Liver (tissue), 9 donors: ENCODE results near the gene MAPT. TPM values are rescaled to one million over a fixed set of nuclear protein-coding genes. Genes with fewer than 3 reads are reported as not detected.

Experiments
- DNase-seq: peaks from one replicate; pipeline ENCODE4 v3.0.0-alpha.2; 2017; ENCODE audit warnings: low spot score
- H3K27ac ChIP-seq, 2 donors: one replicate each; pipeline ENCODE4 v1.7.0; 2013; ENCODE audit warnings: inconsistent platforms in 2 of 2, low read length in 2 of 2, control low read depth in 1 of 2, low read depth in 1 of 2, mild to moderate bottlenecking in 1 of 2
- H3K27me3 ChIP-seq, 4 donors: one replicate each; pipeline versions ENCODE4 v1.6.1 to v1.7.0; 2013; ENCODE audit warnings: low read length in 3 of 4, inconsistent platforms in 1 of 4, mild to moderate bottlenecking in 1 of 4, moderate library complexity in 1 of 4; ENCODE audit not compliant: control insufficient read depth in 4 of 4, insufficient read depth in 4 of 4
- H3K36me3 ChIP-seq, 4 donors: one replicate each; pipeline versions ENCODE4 v1.6.1 to v1.7.0; 2013; ENCODE audit warnings: low read length in 3 of 4, mild to moderate bottlenecking in 3 of 4, low read depth in 1 of 4, moderate library complexity in 1 of 4; ENCODE audit not compliant: control insufficient read depth in 4 of 4, insufficient read depth in 3 of 4
- H3K4me1 ChIP-seq, 4 donors: one replicate each; pipeline versions ENCODE4 v1.6.1 to v1.7.0; 2013; ENCODE audit warnings: low read length in 3 of 4, mild to moderate bottlenecking in 3 of 4, moderate library complexity in 1 of 4; ENCODE audit not compliant: control insufficient read depth in 4 of 4, insufficient read depth in 4 of 4
- H3K4me3 ChIP-seq, 3 donors: one replicate each; pipeline versions ENCODE4 v1.6.1 to v1.7.0; 2013; ENCODE audit warnings: low read length in 3 of 3, control low read depth in 1 of 3, low read depth in 1 of 3, mild to moderate bottlenecking in 1 of 3
- H3K9ac ChIP-seq, 2 donors: one replicate each; pipeline ENCODE4 v1.7.0; 2013; ENCODE audit warnings: low read length in 2 of 2, mild to moderate bottlenecking in 2 of 2, moderate library complexity in 2 of 2, control low read depth in 1 of 2, low read depth in 1 of 2
- H3K9me3 ChIP-seq, 4 donors: one replicate each; pipeline versions ENCODE4 v1.6.1 to v1.7.0; 2013; ENCODE audit warnings: low read length in 3 of 4; ENCODE audit not compliant: control insufficient read depth in 4 of 4
- EGR1 ChIP-seq, 2 donors: IDR thresholded peaks; 2 replicates each; pipeline ENCODE4 v1.6.1; 2016 to 2018; ENCODE audit warnings: antibody characterized with exemption in 2 of 2, low read depth in 2 of 2
- FOXA1 ChIP-seq: IDR thresholded peaks from 2 replicates; pipeline ENCODE4 v1.6.1; 2016; ENCODE audit warnings: antibody characterized with exemption
- FOXA2 ChIP-seq: IDR thresholded peaks from 2 replicates; pipeline ENCODE4 v1.6.1; 2016; ENCODE audit warnings: antibody characterized with exemption
- GABPA ChIP-seq, 2 donors: IDR thresholded peaks in 1 of 2; conservative IDR thresholded peaks in 1 of 2; 2 replicates each; pipeline ENCODE4 v1.6.1; 2016; ENCODE audit warnings: antibody characterized with exemption in 2 of 2, mild to moderate bottlenecking in 1 of 2, moderate library complexity in 1 of 2
- HNF4A ChIP-seq, 2 donors: conservative IDR thresholded peaks; 2 replicates each; pipeline ENCODE4 v1.6.1; 2016; ENCODE audit warnings: antibody characterized with exemption in 2 of 2, mild to moderate bottlenecking in 2 of 2
- HNF4G ChIP-seq: IDR thresholded peaks from 2 replicates; pipeline ENCODE4 v1.6.1; 2016; ENCODE audit warnings: antibody characterized with exemption
- JUND ChIP-seq, 2 donors: IDR thresholded peaks; 2 replicates each; pipeline ENCODE4 v1.6.1; 2016; ENCODE audit warnings: antibody characterized with exemption in 2 of 2
- NR2F2 ChIP-seq: IDR thresholded peaks from 2 replicates; pipeline ENCODE4 v1.6.1; 2016; ENCODE audit warnings: antibody characterized with exemption
- RAD21 ChIP-seq, 2 donors: IDR thresholded peaks; 2 replicates each; pipeline ENCODE4 v1.6.1; 2016; ENCODE audit warnings: antibody characterized with exemption in 2 of 2, mild to moderate bottlenecking in 2 of 2
- RXRA ChIP-seq, 2 donors: IDR thresholded peaks; 2 replicates each; pipeline ENCODE4 v1.6.1; 2017 to 2018; ENCODE audit warnings: antibody characterized with exemption in 2 of 2, mild to moderate bottlenecking in 1 of 2
- SP1 ChIP-seq: IDR thresholded peaks from 2 replicates; pipeline ENCODE4 v1.6.1; 2018; ENCODE audit warnings: antibody characterized with exemption, mild to moderate bottlenecking
- TAF1 ChIP-seq: conservative IDR thresholded peaks from 2 replicates; pipeline ENCODE4 v1.6.1; 2016; ENCODE audit warnings: antibody characterized with exemption, mild to moderate bottlenecking
- YY1 ChIP-seq: IDR thresholded peaks from 2 replicates; pipeline ENCODE4 v1.6.1; 2016; ENCODE audit warnings: antibody characterized with exemption, mild to moderate bottlenecking
- WGBS: extraction: QIAGEN DNeasy Blood & Tissue Kit; methylation state at CpG from one replicate; pipeline ENCODE4 v1.1.7; 2013; 5-methylcytosine and 5-hydroxymethylcytosine counted together
- polyA plus RNA-seq, 2 donors: library from polyadenylated mRNA; stranded (reverse) in 1 of 2; unstranded in 1 of 2; fragments of 200-250 nt in 1 of 2; fragments of >200 nt in 1 of 2; fragmentation: Nextera tagmentation in 1 of 2; extraction: Ambion mirVana in 1 of 2; gene quantifications; one replicate each; pipeline versions ENCODE4 v1.2.1 to v1.2.3, GENCODE V29; 2013 to 2015
- total RNA-seq, 2 donors: library from RNA; depleted of rRNA; stranded (reverse); fragments of >200 nt; gene quantifications; one replicate each; pipeline ENCODE4 v1.2.3, GENCODE V29; 2014
- TF ChIP-seq, protein P1 (sequence below): IDR thresholded peaks from 2 replicates; pipeline ENCODE4 v1.6.1; 2016; ENCODE audit warnings: antibody characterized with exemption, mild to moderate bottlenecking
- TF ChIP-seq, protein P2 (sequence below): fragments of 150-350 bp; IDR thresholded peaks from 2 replicates; pipeline ENCODE4 v1.5.1; 2017; ENCODE audit warnings: improper control_type of control experiment, low read depth, low read length; ENCODE audit not compliant: missing input control
- TF ChIP-seq, protein P3 (sequence below): IDR thresholded peaks from 2 replicates; pipeline ENCODE4 v1.6.1; 2016; ENCODE audit warnings: antibody characterized with exemption
- TF ChIP-seq, protein P4 (sequence below): IDR thresholded peaks from 2 replicates; pipeline ENCODE4 v1.6.1; 2016; ENCODE audit warnings: antibody characterized with exemption
- TF ChIP-seq, protein P5 (sequence below): IDR thresholded peaks from 2 replicates; pipeline ENCODE4 v1.6.1; 2016; ENCODE audit warnings: antibody characterized with exemption
- donor health status: healthy.
- donor health status: healthy.
- donor health status: healthy.
- donor health status: healthy.
- donor health status: healthy.

Gene MAPT
- total and polyA plus RNA-seq, 4 donors, result 0.05 to 0.67 (median 0.27) TPM

DNA sequence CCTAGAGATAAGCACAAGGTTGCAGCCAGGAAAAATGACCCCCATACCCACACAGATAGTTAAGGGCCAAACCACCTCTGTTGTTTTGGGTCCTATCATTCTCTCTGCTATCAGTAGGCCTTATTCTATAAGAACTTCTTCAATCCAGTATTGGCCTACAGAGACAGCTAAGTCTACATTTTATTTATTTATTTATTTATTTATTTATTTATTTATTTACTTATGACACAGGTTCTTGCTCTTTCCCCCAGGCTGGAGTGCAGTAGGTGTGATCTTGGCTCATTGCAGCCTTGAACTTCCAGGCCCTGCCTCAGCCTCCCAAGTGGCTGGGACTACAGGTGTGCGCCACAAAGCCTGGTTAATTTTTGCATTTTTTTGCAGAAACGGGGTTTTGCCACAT, 7.5 kb upstream of the MAPT start:
- Histone ChIP-seq H3K27me3 (peaks cover 0 to 3% (median 0%) of the 10 kb centered on the region in 4 donors), H3K9me3 (no peaks in the 10 kb centered on the region), H3K36me3 (no peaks in the 10 kb centered on the region), H3K27ac (no peak overlapping the region), H3K4me1 (no peaks in the 10 kb centered on the region), H3K4me3 (no peak overlapping the region), H3K9ac (no peak overlapping the region)
- TF ChIP-seq EGR1 (IDR thresholded peaks at IDR 0.05; ENCODE audit: low read depth in 2 of 2) (no peak), HNF4A (conservative IDR thresholded peaks at IDR 0.05) (no peak), RXRA (IDR thresholded peaks at IDR 0.05) (no peak), FOXA1 (no peak), SP1 (no peak), TAF1 (no peak)
- TF ChIP-seq, protein P1, sequence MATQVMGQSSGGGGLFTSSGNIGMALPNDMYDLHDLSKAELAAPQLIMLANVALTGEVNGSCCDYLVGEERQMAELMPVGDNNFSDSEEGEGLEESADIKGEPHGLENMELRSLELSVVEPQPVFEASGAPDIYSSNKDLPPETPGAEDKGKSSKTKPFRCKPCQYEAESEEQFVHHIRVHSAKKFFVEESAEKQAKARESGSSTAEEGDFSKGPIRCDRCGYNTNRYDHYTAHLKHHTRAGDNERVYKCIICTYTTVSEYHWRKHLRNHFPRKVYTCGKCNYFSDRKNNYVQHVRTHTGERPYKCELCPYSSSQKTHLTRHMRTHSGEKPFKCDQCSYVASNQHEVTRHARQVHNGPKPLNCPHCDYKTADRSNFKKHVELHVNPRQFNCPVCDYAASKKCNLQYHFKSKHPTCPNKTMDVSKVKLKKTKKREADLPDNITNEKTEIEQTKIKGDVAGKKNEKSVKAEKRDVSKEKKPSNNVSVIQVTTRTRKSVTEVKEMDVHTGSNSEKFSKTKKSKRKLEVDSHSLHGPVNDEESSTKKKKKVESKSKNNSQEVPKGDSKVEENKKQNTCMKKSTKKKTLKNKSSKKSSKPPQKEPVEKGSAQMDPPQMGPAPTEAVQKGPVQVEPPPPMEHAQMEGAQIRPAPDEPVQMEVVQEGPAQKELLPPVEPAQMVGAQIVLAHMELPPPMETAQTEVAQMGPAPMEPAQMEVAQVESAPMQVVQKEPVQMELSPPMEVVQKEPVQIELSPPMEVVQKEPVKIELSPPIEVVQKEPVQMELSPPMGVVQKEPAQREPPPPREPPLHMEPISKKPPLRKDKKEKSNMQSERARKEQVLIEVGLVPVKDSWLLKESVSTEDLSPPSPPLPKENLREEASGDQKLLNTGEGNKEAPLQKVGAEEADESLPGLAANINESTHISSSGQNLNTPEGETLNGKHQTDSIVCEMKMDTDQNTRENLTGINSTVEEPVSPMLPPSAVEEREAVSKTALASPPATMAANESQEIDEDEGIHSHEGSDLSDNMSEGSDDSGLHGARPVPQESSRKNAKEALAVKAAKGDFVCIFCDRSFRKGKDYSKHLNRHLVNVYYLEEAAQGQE, result no peak
- WGBS, result 86% methylated on average over 2 of the region's 2 CpGs
- no peak for DNase-seq

DNA sequence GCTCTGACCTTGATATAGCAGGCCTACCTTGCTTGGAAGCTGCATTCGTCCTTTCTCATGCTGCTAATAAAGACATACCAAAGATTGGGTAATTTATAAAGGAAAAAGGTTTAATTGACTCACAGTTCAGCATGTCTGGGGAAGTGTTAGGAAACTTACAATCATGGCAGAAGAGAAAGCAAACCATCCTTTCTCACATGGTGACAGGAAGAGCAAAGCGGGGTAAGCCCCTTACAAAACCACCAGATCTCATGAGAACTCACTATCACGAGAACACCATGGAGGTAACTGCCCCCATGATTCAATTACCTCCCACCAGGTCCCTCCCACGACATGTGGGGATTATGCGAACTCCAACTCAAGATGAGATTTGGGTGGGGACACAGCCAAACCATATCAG, 6.0 kb upstream of the MAPT start:
- TF ChIP-seq, protein P2, sequence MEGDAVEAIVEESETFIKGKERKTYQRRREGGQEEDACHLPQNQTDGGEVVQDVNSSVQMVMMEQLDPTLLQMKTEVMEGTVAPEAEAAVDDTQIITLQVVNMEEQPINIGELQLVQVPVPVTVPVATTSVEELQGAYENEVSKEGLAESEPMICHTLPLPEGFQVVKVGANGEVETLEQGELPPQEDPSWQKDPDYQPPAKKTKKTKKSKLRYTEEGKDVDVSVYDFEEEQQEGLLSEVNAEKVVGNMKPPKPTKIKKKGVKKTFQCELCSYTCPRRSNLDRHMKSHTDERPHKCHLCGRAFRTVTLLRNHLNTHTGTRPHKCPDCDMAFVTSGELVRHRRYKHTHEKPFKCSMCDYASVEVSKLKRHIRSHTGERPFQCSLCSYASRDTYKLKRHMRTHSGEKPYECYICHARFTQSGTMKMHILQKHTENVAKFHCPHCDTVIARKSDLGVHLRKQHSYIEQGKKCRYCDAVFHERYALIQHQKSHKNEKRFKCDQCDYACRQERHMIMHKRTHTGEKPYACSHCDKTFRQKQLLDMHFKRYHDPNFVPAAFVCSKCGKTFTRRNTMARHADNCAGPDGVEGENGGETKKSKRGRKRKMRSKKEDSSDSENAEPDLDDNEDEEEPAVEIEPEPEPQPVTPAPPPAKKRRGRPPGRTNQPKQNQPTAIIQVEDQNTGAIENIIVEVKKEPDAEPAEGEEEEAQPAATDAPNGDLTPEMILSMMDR, result no peak
- TF ChIP-seq RXRA (IDR thresholded peaks at IDR 0.05) (no peak), SP1 (no peak), NR2F2 (no peak), HNF4A (conservative IDR thresholded peaks at IDR 0.05) (no peak), GABPA (IDR thresholded peaks at IDR 0.05 in 1 of 2, conservative IDR thresholded peaks at IDR 0.05 in 1 of 2) (no peak), EGR1 (IDR thresholded peaks at IDR 0.05; ENCODE audit: low read depth in 2 of 2) (no peak), FOXA1 (no peak), FOXA2 (no peak), TAF1 (no peak), RAD21 (IDR thresholded peaks at IDR 0.05) (no peak), JUND (IDR thresholded peaks at IDR 0.05) (no peak), HNF4G (no peak), YY1 (no peak)
- TF ChIP-seq, protein P3, sequence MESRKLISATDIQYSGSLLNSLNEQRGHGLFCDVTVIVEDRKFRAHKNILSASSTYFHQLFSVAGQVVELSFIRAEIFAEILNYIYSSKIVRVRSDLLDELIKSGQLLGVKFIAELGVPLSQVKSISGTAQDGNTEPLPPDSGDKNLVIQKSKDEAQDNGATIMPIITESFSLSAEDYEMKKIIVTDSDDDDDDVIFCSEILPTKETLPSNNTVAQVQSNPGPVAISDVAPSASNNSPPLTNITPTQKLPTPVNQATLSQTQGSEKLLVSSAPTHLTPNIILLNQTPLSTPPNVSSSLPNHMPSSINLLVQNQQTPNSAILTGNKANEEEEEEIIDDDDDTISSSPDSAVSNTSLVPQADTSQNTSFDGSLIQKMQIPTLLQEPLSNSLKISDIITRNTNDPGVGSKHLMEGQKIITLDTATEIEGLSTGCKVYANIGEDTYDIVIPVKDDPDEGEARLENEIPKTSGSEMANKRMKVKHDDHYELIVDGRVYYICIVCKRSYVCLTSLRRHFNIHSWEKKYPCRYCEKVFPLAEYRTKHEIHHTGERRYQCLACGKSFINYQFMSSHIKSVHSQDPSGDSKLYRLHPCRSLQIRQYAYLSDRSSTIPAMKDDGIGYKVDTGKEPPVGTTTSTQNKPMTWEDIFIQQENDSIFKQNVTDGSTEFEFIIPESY, result no peak
- TF ChIP-seq, protein P4, sequence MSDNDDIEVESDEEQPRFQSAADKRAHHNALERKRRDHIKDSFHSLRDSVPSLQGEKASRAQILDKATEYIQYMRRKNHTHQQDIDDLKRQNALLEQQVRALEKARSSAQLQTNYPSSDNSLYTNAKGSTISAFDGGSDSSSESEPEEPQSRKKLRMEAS, result no peak
- TF ChIP-seq, protein P5, sequence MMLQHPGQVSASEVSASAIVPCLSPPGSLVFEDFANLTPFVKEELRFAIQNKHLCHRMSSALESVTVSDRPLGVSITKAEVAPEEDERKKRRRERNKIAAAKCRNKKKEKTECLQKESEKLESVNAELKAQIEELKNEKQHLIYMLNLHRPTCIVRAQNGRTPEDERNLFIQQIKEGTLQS, result no peak
- TF ChIP-seq, protein P1, result no peak
- no peak overlapping the region for H3K27ac ChIP-seq
- no peaks in the 10 kb centered on the region for H3K36me3 ChIP-seq
- no peak for DNase-seq
- no peaks in the 10 kb centered on the region for H3K4me1 ChIP-seq
- H3K27me3 ChIP-seq, result peaks cover 0 to 3% (median 0%) of the 10 kb centered on the region in 4 donors
- H3K9ac ChIP-seq, result no peak overlapping the region
- H3K9me3 ChIP-seq, result no peaks in the 10 kb centered on the region
- no peak overlapping the region for H3K4me3 ChIP-seq
- 58% methylated on average over 5 of the region's 5 CpGs for WGBS
